Stimulated activated naive CD4-positive, alpha-beta T cell treated with Interleukin-2 at 50 U/mL for 16 hours (primary cell): ENCODE data around the gene HTD2.

ENCODE experiments used
- DNase-seq: peaks from one replicate; lab custom pipeline; 2025; lab: John Stamatoyannopoulos, UW

The HTD2 gene

GRCh38 chr3:58292866-58293265, 13.5 kb upstream of the HTD2 start:
- no peak for DNase-seq

- no peak for DNase-seq
Measured at GRCh38 chr3:58293516-58293915, 12.8 kb upstream of the HTD2 start.

- DNase-seq, result no peak
Measured at GRCh38 chr3:58296269-58296668, 10.1 kb upstream of the HTD2 start.

DNA sequence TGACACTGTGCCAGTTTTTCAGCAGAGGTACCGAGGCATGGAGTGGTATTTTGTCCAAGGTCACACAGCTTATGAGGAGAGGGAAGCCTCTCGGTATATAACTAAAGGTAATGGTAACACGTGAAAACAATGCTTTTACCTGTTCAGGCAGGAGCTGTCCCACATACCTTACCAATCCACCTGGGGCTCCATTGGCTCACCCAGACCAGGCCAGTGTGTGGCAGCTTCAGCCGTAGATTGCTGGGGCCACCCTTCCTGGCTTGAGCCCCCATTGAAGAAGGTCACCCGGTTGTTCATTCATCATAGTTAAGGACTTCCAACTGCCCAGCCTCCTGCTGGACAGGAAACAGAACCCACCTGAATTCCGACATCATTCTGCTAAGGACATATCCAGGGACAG, 9.5 kb upstream of the HTD2 start:
- DNase-seq, result no peak

DNA sequence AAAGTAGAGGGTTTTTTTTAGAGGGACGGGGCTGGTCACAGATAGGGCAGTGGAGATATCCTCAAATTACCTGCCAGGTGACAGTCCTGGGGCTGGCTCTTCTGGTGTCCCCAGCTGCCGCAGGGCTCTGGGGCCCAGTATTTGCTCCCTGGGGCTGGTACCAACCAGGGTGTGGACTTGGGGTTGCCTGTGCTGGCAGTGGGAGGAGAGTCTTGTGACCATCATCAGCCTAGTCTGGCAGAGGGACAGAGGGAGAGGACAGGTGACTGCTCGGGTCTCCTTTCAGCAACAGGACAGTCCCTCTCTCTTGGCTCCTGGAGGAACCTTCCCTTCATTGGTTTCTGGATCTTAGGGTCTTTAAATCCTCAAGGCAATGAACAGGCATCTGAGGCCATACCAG, 8.1 kb upstream of the HTD2 start:
- no peak for DNase-seq

- DNase-seq, result no peak
Measured at GRCh38 chr3:58299075-58299474, 7.2 kb upstream of the HTD2 start.

DNA sequence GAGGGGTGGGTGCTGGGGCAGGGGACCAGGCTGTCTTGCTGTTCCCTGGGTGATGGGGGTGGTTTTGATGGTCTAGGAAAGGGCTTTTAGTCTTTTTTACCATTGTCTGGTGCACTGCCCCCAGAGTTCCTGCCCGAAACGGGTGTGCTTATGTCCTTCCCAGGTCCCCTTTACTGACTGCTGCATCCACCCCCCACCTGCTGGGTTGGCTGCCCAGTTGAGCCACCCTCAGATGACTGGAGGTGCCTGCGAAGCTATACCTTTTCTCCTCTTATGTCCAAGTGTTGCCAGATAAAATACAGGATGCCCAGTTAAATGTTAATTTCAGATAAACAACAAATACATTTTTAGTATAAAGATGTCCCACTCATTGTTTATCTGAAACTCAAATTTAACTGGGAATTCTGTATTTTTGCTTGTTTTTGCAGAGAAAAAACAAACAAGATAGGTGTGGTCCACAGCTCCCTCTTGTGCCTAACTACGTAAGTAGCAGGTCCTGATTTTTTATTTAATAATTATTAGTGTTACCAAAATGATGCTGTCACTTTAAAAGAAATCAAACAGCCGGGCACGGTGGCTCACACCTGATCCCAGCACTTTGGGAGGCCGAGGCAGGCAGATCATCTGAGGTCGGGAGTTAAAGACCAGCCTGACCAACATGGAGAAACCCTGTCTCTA, 6.3 kb upstream of the HTD2 start:
- DNase-seq, result no peak

- DNase-seq, result peak; percentile 17
Measured at GRCh38 chr3:58307639-58308215, 1.4 kb downstream of the HTD2 start.

DNA sequence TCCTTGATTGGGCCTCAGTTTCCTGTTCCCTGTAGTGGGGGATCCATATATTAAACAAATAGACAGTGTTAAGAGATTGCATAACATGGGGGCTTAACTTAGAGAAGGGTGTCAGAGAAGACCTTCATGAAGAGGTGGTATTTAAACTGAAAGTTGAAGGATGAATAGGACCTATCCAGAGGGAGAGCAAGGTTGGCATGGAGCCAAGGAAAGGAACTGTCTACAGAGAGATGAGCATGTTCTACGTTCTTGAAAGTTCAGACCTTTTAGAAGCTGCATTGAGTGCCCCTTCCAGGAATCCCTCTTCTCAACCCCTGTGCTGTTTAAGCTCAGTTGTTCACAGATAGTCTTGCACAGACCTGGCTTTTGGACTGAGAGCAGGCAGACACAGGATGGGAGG, 2.4 kb downstream of the HTD2 start:
- DNase-seq, result no peak

DNA sequence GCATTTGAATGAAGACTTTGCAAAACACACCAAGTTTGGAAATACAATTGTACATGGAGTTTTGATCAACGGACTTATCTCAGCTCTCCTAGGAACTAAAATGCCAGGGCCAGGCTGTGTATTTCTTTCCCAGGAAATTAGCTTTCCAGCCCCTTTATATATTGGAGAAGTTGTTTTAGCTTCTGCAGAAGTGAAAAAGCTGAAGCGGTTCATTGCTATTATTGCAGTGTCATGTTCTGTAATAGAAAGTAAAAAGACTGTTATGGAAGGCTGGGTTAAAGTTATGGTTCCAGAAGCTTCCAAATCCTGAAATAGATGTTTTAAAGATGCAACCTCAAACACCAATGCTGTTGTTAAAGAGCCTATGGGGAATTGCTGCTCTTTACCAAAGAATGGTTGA, 11.5 kb downstream of the HTD2 start:
- DNase-seq, result no peak

GRCh38 chr3:58321791-58322190, 15.5 kb downstream of the HTD2 start:
- no peak for DNase-seq

GRCh38 chr3:58322793-58323192, 16.5 kb downstream of the HTD2 start:
- DNase-seq, result no peak

DNA sequence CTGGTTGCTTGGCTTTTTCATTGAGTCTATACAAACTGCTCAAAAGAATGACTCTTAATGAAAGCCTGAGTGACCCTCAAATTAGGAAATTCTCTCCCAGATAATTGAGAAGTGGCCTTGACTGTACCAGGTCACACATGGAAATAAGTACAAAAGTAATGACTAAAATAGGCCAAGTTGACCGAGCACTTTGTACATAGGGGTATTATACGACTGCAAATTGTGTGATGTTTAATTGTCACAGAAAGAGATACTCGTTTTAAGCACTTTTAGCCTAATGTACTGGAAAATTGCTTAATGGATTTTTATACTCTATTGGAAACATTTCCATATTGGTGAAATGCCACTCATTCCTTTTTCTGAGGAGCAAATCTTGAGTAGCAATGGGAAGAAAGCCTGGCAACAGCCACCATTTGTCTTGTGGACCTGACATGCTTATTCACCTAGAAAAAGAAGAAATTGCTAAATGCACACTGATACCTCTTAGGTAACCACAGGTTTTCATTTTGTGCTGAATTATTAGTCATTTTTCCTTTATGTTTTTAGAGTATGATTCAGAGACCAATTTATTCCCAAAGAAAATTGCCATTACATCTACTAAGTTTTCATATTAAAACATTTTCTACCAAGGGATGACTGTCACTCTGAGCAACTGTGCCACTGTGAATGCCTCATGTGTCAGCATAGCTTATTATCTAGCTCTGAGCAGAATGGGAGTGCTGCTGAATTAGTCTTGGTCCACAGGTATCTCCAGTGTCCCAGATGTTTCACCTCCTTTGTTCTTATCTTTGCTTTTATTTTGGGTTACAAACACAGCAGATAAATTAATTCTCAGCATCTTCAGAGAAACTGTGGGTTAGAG, 17.4 kb downstream of the HTD2 start:
- DNase-seq, result no peak

- no peak for DNase-seq
Measured at GRCh38 chr3:58324391-58325390, 18.4 kb downstream of the HTD2 start.

DNA sequence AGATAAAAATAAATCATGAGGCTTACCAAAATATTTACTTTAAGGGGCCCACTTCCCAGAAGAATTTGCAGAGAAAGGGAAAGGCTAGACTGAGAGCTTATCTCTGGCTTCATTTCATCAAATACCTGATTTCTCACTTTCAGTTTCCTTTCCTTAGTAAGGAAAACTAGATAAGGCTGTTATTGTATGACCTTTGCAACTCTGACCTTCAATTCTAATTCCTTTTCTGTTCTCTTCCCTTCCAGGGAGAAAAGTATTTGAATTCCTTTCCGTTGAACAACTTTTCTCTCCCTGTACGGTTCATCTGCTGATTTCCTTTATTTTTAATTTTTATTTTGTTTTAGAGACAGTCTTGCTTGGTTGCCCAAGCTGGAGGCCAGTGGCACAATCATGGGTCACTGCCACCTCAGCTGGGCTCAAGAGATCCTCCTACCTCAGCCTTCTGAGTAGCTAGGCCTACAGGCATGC, 19.2 kb downstream of the HTD2 start:
- no peak for DNase-seq

DNA sequence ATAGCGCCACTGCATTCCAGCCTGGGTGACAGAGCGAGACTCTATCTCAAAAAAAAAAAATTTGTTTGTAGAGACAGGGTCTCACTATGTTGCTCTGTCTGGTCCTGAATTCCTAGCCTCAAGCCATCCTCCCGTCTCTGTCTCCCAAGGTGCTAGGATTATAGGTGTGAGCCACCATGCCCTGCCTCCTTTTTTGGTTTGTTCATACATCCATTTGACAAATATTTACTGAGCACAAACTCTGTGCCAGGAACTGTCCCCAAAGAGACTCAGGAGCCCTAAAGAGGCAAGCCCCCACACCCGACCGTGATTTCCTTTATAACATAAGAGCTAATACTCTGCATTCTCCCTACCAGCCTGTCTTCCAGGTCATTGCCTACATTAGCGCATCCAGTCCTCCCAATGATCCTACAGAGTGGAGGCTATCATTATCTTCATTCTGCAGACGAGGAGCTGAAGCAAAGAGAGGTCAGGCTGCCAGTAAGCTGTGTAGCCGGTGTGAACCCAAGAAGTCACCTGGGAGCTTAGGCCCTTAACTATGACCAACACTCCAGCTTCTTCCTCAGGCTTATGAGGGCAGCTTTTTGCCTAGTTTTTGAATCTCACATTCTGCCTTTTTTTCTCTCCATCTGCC, 20.1 kb downstream of the HTD2 start:
- DNase-seq, result no peak

DNA sequence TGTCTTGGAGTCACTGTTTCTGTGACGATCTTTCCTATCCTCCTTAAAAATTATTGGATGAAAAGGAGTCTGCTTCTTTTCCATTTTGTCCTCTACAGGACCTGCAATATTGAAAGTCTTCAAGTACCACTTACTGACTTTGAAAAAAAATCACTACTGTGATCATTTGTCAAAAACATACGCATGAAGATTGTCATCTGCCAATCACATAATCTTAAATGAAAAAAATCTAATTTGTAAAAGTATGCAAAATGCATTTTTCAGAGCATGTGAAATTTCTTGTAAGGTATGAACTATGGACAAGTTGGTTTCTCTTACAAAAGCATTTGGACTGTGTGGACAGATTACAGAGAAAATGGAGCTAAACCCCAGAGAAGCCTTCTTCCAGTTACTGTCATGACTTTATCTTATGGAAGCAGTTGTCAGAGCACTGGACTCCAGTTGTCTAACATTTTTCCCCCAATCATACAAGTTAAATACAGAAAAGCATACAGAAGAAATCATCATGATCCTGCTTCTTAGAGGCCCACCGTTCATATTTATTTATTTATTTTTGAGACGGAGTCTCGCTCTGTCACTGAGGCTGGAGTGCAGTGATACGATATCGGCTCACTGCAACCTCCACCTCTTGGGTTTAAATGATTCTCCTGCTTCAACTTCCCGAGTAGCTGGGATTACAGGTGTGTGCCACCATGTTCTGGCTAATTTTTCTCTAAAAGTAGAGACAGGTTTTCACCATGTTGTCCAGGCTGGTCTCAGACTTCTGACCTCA, 23.0 kb downstream of the HTD2 start:
- no peak for DNase-seq

DNA sequence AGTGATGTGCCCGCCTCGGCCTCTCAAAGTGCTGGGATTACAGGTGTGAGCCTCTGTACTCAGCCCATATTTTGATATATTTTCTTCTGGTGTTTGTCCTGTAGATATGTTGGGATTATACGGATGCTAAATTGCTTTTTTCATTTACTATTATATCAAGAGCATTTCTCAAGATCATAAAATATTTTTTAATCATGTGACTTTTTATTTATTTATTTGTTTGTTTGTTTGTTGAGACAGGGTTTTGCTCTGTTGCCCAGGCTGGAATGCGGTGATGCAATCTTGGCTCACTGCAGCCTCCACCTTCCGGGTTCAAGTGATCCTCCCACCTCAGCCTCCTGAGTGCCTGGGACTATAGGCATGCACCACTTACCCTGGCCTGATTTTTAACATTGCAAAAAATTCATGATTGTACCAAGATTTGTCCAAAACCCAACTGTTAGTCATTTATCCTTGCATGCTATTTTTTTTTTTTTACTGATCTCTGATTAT, 23.6 kb downstream of the HTD2 start:
- no peak for DNase-seq

- no peak for DNase-seq
Measured at GRCh38 chr3:58331593-58332152, 25.4 kb downstream of the HTD2 start.

DNA sequence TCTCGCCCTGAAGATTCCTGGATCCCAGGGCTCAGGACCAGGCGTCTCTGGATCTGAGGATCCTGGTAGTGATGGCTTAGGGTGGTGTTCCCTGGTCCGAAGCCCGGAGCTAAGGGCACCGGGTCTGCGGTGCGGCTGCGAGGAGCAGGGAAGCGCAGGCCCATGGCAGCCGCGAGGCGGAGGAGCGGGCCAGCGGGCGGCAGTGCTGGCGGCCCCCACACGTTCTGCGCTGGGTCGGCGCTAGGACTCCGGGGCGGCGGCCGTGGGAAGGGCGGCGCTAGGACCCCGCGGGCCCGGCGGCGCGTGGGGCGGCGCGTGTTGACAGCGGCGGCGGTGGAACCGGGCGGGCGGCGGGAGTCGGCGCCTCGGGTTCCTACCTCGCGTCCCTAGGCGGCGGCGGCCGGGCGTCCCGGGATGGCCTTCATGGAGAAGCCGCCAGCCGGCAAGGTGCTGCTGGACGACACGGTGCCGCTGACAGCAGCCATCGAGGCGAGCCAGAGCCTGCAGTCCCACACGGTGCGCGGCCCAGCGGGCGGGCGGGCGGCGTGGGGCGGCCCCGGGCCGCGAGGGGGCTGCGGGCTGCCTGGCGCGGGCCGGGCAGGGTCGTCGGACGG, 26.4 kb downstream of the HTD2 start, which contains the start of gene PXK:
PXK (plus strand) TSS at position 318 of the 614 bp plus-strand sequence; CDS start at position 415, 97 bp downstream.
- peak; percentile 76 for DNase-seq
